IMR-90 (cell line): ENCODE data around the gene BCL11A.

ENCODE experiments used
- CEBPB ChIP-seq: IDR thresholded peaks from 2 replicates; pipeline ENCODE4 v1.6.1; 2012; ENCODE audit warnings: low read depth, low read length, improper control_type of control experiment
- FOS ChIP-seq: fragments of 150-350 bp; IDR thresholded peaks from 2 replicates; pipeline ENCODE4 v1.6.1; 2016; ENCODE audit warnings: low read depth, low read length
- MAFK ChIP-seq: IDR thresholded peaks from 2 replicates; pipeline ENCODE4 v1.6.1; 2012; ENCODE audit warnings: low read depth, low read length, improper control_type of control experiment
- MAZ ChIP-seq: IDR thresholded peaks from 2 replicates; pipeline ENCODE4 v1.6.1; 2012; ENCODE audit warnings: low read depth, mild to moderate bottlenecking, low read length, improper control_type of control experiment, moderate library complexity, borderline replicate concordance
- MXI1 ChIP-seq: IDR thresholded peaks from 2 replicates; pipeline ENCODE4 v1.6.1; 2012; ENCODE audit warnings: low read depth, mild to moderate bottlenecking, low read length, moderate library complexity, borderline replicate concordance
- NFE2L2 ChIP-seq: fragments of 150-350 bp; IDR thresholded peaks from 2 replicates; pipeline ENCODE4 v1.6.1; 2016; ENCODE audit warnings: low read depth, mild to moderate bottlenecking, low read length
- POLR2A ChIP-seq: IDR thresholded peaks from 2 replicates; pipeline ENCODE4 v1.6.1; 2012; ENCODE audit warnings: mild to moderate bottlenecking, low read depth, low read length
- RAD21 ChIP-seq: IDR thresholded peaks from 2 replicates; pipeline ENCODE4 v1.6.1; 2012; ENCODE audit warnings: low read length, improper control_type of control experiment
- RFX5 ChIP-seq: IDR thresholded peaks from 2 replicates; pipeline ENCODE4 v1.8.0; 2012; ENCODE audit warnings: low read depth, mild to moderate bottlenecking, low read length, moderate library complexity
- SMC3 ChIP-seq: fragments of 150-350 bp; IDR thresholded peaks from 2 replicates; pipeline ENCODE4 v1.6.1; 2016; ENCODE audit warnings: low read depth, mild to moderate bottlenecking, antibody characterized with exemption, low read length, moderate library complexity
- TF ChIP-seq, protein P1 (sequence below): conservative IDR thresholded peaks from 2 replicates; pipeline ENCODE4 v1.5.1; 2012; ENCODE audit warnings: mild to moderate bottlenecking, low read depth, low read length, improper control_type of control experiment
- TF ChIP-seq, protein P2 (sequence below): fragments of 150-350 bp; IDR thresholded peaks from 2 replicates; pipeline ENCODE4 v1.6.1; 2017; ENCODE audit warnings: mild to moderate bottlenecking, antibody characterized with exemption, low read length, low read depth
- TF ChIP-seq, protein P3 (sequence below): fragments of 150-350 bp; IDR thresholded peaks from 2 replicates; pipeline ENCODE4 v1.6.1; 2016; ENCODE audit warnings: low read depth, mild to moderate bottlenecking, low read length, moderate library complexity, borderline replicate concordance

GRCh38 chr2:60540074-60540473, 13.4 kb downstream of the BCL11A start:
- TF ChIP-seq POLR2A (no peak), MXI1 (no peak), CEBPB (0 out of 2 replicates have a peak, but pooled peaks have one; percentile 32), MAZ (no peak), RFX5 (no peak), MAFK (no peak), FOS (no peak), SMC3 (no peak), NFE2L2 (no peak), RAD21 (no peak)
- TF ChIP-seq, protein P1, sequence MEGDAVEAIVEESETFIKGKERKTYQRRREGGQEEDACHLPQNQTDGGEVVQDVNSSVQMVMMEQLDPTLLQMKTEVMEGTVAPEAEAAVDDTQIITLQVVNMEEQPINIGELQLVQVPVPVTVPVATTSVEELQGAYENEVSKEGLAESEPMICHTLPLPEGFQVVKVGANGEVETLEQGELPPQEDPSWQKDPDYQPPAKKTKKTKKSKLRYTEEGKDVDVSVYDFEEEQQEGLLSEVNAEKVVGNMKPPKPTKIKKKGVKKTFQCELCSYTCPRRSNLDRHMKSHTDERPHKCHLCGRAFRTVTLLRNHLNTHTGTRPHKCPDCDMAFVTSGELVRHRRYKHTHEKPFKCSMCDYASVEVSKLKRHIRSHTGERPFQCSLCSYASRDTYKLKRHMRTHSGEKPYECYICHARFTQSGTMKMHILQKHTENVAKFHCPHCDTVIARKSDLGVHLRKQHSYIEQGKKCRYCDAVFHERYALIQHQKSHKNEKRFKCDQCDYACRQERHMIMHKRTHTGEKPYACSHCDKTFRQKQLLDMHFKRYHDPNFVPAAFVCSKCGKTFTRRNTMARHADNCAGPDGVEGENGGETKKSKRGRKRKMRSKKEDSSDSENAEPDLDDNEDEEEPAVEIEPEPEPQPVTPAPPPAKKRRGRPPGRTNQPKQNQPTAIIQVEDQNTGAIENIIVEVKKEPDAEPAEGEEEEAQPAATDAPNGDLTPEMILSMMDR: no peak
- TF ChIP-seq, protein P2, sequence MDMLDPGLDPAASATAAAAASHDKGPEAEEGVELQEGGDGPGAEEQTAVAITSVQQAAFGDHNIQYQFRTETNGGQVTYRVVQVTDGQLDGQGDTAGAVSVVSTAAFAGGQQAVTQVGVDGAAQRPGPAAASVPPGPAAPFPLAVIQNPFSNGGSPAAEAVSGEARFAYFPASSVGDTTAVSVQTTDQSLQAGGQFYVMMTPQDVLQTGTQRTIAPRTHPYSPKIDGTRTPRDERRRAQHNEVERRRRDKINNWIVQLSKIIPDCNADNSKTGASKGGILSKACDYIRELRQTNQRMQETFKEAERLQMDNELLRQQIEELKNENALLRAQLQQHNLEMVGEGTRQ: no peak
- TF ChIP-seq, protein P3, sequence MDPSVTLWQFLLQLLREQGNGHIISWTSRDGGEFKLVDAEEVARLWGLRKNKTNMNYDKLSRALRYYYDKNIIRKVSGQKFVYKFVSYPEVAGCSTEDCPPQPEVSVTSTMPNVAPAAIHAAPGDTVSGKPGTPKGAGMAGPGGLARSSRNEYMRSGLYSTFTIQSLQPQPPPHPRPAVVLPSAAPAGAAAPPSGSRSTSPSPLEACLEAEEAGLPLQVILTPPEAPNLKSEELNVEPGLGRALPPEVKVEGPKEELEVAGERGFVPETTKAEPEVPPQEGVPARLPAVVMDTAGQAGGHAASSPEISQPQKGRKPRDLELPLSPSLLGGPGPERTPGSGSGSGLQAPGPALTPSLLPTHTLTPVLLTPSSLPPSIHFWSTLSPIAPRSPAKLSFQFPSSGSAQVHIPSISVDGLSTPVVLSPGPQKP: no peak
